Measurements from ENCODE around the gene ASCL3.
"Not testable (repeated sequence)": the region's sequence is repeated elsewhere in the genome, so short reads cannot be mapped to it uniquely, and the experiment has no call there.

ASCL3 gene

DNA sequence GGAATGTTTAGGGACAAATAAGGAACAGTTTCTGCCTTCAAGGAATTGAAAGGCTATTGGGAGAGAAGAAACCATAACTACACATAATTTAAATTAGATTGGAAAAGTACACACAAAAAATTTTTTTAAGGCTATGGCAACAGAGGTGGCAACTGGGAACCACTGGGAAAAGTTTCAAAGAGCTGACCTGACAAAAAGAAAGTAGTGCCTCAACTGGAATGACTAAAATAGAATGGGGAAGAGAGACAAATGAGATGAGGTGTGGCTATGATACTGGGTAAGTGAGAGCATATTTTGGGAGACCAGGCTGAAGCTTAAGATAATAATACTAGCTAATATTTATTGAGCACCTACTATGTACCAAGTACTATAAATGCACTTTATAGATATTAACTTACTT is 34.7 kb downstream of the ASCL3 start:
- no peak for DNase-seq

DNA sequence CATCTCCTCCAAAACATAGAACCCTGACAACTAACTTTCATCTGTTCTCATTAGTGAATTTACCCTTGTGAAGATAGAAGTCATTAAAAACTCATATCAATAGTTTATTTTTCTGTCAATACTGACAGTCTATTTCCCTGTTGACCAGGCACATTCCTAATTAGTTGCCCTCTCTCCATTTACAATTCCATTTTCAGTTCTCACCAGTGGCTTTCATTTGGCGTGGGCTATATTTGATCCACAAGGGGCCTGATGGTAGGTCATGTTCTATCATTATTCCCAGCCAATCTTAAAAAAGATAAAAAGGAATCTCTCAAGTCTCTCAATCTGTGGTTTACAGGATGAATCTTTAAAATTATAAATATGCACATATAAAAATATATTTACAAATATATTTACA is 35.7 kb downstream of the ASCL3 start:
- DNase-seq = no peak

DNA sequence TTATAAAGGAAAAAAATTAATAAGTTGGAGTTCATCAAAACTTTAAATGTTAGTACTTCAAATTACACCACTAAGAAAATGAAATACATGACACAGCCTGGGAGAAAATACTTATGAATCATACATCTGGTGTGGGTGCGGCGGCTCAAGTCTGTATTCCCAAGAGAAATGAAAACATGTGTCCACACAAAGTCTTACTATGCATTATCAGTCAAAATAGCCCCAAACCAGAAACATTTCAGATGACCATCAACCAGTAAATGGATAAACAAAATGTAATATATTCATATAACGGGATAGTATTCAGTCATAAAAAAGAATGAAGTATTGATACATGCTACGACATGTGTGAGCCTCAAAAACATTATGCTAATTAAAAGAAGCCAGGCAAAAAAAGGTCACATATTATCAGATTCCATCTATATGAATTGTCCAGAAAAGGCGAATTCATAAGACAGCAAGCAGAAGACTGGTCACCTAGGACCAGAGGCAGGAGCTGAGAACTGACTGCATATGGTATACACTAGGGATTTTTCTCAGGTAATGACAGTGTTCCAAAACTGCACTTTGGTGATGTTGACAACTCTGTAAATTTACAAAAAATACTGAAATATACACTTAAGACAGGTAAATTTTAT is 37.2 kb downstream of the ASCL3 start:
- no peak for DNase-seq

DNA sequence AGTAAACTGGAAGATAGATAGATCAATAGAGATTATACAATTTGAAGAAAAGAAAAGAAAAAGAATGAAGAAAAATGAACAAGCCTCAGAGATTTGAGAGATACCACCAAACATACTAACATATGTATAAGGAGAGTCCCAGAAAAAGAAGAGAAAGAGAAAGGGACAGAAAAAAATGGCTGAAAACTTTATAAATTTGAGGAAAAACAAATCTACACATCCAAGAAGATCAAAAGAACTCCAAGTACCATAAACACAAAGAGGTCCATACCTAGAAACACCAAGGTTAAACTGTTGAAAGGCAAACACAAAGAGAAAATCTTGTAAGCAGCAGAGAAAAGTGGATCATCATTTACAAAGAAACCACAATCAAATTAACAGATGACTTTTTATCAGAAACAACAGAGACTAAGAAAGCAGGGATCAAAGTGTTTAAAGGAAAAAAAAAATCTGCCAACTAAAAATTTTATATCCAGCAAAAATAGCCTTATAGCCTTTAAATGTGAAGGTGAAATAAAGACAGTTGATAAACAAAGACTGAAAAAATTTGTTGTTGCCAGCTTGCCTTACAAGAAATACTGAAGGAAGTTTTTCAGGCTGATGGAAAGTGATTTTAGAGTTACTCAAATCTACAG is 43.6 kb downstream of the ASCL3 start:
- DNase-seq = no peak

DNA sequence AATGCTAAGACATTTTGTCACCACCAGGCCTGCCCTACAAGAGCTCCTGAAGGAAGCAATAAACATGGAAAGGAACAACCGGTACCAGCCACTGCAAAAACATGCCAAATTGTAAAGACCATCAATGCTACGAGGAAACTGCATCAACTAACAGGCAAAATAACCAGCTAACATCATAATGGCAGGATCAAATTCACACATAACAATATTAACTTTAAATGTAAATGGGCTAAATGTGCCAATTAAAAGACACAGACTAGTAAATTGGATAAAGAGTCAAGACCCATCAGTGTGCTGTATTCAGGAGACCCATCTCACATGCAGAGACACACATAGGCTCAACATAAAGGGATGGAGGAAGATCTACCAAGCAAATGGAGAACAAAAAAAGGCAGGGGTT is 51.6 kb downstream of the ASCL3 start:
- DNase-seq = not testable (repeated sequence)
